EH (cell line): Measurements from ENCODE around the gene WDR7.

Source experiments
- DNase-seq: peaks from one replicate; pipeline ENCODE4 v3.0.0-alpha.2; 2015; ENCODE audit warnings: low read depth

The WDR7 gene

GRCh38 chr18:56650944-56651770 lies at the start of gene WDR7:
TSS of gene WDR7 (plus strand) at chr18:56651359. CDS start at chr18:56672516, 21,157 bp downstream.
- peak; percentile 98 for DNase-seq

- no peak for DNase-seq
Measured at GRCh38 chr18:56606618-56607017, 44.5 kb upstream of the WDR7 start.

- DNase-seq, result no peak
Measured at GRCh38 chr18:56615738-56616520, 35.2 kb upstream of the WDR7 start.

GRCh38 chr18:56627991-56628390 lies 23.2 kb upstream of the WDR7 start:
- peak; percentile 25 for DNase-seq

GRCh38 chr18:56632070-56633022 lies 18.8 kb upstream of the WDR7 start:
- DNase-seq, result no peak

- no peak for DNase-seq
Measured at GRCh38 chr18:56635007-56635406, 16.2 kb upstream of the WDR7 start.

GRCh38 chr18:56637176-56637575 lies 14.0 kb upstream of the WDR7 start:
- peak; percentile 19 for DNase-seq

GRCh38 chr18:56637711-56638231 lies 13.4 kb upstream of the WDR7 start:
- DNase-seq, result no peak

GRCh38 chr18:56638232-56639103 lies 12.7 kb upstream of the WDR7 start, which contains the start of gene TXNL1:
TSS of gene TXNL1 (minus strand) at chr18:56638592. CDS start at chr18:56638440, 152 bp downstream.
- peak; percentile 98 for DNase-seq

- DNase-seq, result no peak
Measured at GRCh38 chr18:56639104-56639381, 12.1 kb upstream of the WDR7 start.

- no peak for DNase-seq
Measured at GRCh38 chr18:56639571-56639970, 11.6 kb upstream of the WDR7 start.

- DNase-seq, result peak; percentile 71
Measured at GRCh38 chr18:56641714-56642337, 9.3 kb upstream of the WDR7 start.

GRCh38 chr18:56643381-56643780 lies 7.8 kb upstream of the WDR7 start:
- no peak for DNase-seq

GRCh38 chr18:56645415-56646016 lies 5.6 kb upstream of the WDR7 start:
- DNase-seq, result peak; percentile 11

- DNase-seq, result no peak
Measured at GRCh38 chr18:56647071-56647470, 4.1 kb upstream of the WDR7 start.

- no peak for DNase-seq
Measured at GRCh38 chr18:56647951-56648893, 2.9 kb upstream of the WDR7 start.

GRCh38 chr18:56649996-56650395 lies 1.2 kb upstream of the WDR7 start:
- peak; percentile 8 for DNase-seq

GRCh38 chr18:56651771-56652092 lies 573 bp downstream of the WDR7 start:
- DNase-seq, result peak; percentile 18

GRCh38 chr18:56652802-56653201 lies 1.6 kb downstream of the WDR7 start:
- DNase-seq, result no peak
